GM21786 (cell line): ENCODE data around the gene ABR.

ENCODE experiments used
- ATAC-seq: cut with Tn5 transposase; IDR thresholded peaks from one replicate; pipeline ENCODE4 v1.9.1; 2021; ENCODE audit not compliant: unreplicated experiment

Gene ABR

GRCh38 chr17:1179818-1180742 lies at the start of gene ABR:
TSS of gene ABR (minus strand) at chr17:1179981. CDS start at chr17:1179727, 254 bp downstream.
- no peak for ATAC-seq

- peak; percentile 63 for ATAC-seq
These were observed 49.6 kb upstream of the ABR start for GRCh38 chr17:1229349-1229899.

GRCh38 chr17:1228781-1229348 lies 49.1 kb upstream of the ABR start:
- no peak for ATAC-seq

DNA sequence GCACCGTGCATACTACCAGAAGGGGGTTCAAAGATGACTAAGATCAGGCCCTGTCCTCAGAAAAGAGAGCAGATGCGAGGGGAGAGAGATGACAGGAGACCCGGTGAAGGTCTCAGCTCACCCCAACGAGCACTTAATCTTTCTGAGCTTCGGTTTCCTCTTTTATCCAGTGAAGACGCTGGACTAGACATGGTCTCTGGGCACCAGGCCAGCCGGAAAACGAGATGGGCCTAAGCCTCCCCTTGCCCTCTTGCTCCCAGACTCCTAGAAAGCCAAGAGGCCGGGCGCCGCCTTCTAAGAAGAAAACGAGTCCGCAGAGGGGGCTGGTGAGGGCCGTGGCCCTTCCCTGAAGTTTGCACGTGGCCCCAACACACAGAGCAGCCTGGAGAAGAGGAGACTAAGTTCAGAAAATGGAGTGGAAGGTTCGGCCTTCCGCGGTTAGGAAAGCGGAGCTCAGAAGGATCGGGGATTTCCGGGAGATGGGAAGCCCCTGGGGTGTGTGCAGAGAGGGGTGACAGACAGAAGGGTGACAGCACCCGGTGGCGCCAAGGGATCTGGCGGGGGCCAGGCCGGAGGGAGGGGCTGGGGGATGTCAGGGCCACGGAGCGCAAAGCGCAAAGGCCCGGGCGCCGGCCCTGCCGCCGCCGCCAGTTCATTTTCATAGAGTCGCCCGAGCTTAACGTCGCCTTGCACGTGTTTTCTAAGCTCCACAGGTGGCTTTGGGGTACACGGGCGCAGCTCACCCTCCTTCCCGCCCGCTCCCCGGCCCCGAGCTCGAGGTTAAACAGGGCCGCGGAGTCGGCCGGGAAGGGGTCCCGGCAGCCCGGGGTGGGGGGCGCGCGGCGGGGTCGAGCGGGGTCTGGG lies 48.4 kb upstream of the ABR start:
- ATAC-seq, result no peak

DNA sequence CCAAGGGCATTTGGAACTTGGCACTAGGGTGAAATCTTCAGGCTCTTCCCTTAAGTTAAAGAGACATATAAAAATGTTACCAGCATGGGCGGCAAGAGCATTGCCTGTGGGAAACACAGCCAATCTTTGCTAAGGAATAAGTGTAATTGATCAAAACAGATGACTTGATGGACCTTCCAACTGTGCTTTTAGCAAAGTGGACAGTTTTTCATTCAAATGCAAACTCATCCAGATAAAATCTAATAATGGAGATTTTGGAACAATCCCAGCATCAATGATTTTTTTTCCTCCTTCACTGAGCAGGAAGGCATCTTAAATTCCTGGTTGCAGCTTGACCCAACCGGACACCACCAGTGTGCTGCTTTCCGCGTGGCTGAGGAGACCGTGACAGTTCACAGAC lies 47.6 kb upstream of the ABR start:
- no peak for ATAC-seq

DNA sequence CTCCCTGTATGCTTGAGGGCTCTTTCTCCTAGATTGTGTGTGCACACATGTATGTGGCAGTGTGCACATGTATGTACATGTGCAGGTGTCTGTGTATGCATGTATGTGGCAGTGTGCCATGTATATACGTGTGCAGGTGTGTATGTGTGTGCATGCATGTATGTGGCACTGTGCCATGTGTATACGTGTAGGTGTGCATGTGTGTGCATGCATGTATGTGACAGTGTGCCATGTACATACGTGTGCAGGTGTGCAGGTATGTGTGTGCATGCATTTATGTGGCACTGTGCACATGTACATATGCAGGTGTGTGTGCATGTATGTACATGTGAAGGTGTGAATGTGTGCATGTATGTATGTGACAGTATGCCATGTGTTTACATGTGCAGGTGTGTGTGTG lies 46.5 kb upstream of the ABR start:
- no peak for ATAC-seq

GRCh38 chr17:1224330-1224729 lies 44.5 kb upstream of the ABR start:
- ATAC-seq, result no peak

- ATAC-seq, result no peak
These were observed 43.9 kb upstream of the ABR start for GRCh38 chr17:1223662-1224061.

DNA sequence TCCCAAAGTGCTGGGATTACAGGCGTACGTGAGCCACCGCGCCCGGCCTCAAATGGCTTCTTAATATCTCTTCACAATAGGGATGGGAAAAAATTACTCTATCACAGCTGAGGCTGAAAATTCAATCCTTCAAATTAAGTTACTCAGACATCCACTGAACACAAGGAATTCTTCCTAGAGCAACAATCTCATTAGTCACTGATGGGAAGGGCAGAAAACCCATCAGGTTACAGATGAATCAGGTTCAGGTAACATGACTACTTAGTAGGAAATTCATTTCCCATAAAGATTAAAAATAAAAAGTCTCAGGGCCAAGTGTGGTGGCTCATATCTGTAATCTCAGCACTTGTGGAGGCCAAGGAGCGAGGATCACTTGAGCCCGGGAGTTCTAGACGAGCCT lies 42.5 kb upstream of the ABR start:
- no peak for ATAC-seq

GRCh38 chr17:1221209-1221608 lies 41.4 kb upstream of the ABR start:
- no peak for ATAC-seq

GRCh38 chr17:1220346-1220745 lies 40.6 kb upstream of the ABR start:
- ATAC-seq, result no peak

DNA sequence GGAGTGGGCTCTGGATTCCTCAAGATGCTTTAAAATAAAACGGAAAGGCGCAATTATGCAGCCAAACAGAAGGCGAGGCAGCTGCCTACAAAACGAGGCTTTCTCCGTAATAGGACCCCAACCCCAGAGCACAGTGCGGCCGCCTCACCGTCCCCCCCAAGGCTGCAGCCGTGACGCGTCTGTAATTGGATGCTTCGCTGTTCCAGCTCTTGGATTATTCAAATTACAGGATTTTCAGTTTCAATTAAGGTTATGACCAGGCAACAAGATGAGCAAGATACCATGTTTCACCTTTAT lies 37.3 kb upstream of the ABR start:
- ATAC-seq, result no peak

- ATAC-seq, result no peak
These were observed 36.7 kb upstream of the ABR start for GRCh38 chr17:1216217-1217088.

DNA sequence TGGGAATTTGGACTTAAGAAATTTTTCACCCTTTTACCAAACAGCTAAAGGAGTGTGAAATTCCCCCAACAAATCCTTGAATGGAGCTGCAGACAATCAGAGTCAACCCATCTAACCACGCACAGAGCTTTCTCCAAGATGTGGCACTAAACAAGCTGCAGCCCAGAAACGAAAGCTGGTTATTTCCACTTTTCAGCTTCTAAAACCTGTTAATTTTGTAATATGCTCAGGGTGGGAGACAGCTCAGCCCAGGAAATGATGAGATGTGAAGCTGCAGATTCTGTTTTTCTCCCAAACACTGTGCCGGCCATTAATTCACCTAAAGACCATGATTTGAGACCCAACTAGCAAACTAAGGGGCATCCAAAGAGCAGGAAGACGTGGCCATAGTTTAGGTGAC lies 33.2 kb upstream of the ABR start:
- no peak for ATAC-seq

GRCh38 chr17:1211287-1211686 lies 31.5 kb upstream of the ABR start:
- no peak for ATAC-seq

DNA sequence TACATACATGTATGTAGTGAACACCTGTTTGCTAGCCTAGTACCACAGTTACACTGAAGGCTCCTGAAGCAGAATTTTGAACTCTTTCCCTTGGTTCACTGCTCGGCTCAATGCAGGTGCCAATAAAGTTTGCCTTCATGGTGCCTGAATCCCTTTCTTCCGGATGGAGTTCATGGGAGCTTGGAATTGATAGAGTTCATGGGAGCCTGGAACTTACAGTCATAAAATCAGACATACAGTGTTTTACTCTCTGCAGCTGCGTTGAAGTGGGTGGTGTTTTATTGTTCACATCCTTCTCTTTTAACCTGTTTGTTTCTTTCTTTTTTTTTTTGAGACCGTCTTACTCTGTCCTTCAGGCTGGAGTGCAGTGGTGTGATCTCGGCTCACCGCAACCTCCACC lies 29.2 kb upstream of the ABR start:
- ATAC-seq, result no peak

- ATAC-seq, result no peak
These were observed 26.4 kb upstream of the ABR start for GRCh38 chr17:1206026-1206777.

DNA sequence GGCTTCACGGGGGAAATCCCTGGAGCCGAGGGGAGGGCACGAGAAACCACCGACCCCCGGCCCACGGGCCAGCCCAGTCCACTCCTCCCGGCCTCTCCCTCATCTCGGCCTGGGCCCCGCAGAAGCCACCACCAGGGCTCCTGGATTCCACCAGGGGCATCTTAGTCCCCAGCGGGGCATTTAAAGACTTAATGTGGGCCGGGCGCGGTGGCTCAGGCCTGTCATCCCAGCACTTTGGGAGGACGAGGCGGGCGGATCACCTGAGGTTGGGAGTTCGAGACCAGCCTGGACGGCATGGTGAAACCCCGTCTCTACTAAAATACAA lies 24.1 kb upstream of the ABR start:
- no peak for ATAC-seq

GRCh38 chr17:1203111-1203966 lies 23.6 kb upstream of the ABR start:
- no peak for ATAC-seq
